Activated CD8-positive, alpha-beta T cell treated with anti-CD3 and anti-CD28 coated beads for 36 hours (primary cell): Measurements from ENCODE around the gene ETV6. TPM values are rescaled to one million over a fixed set of nuclear protein-coding genes. Genes with fewer than 3 reads are reported as not detected.

Experiments
- ATAC-seq: fragments of 200-7000 bp; cut with Tn5 transposase; one replicate; pipeline ENCODE4 v1.10.0; 2021; ENCODE audit warnings: mild to moderate bottlenecking, moderate library complexity
- CTCF ChIA-PET: fragments of 350-600 bp; sonication (Branson Sonifier 250); formaldehyde crosslinking; loops from one replicate; lab custom pipeline; 2021; ENCODE audit warnings: antibody characterized with exemption; lab: Charles Lee
- POLR2A ChIA-PET: fragments of 350-600 bp; sonication (Branson Sonifier 250); formaldehyde crosslinking; loops from one replicate; lab custom pipeline; 2021; ENCODE audit warnings: antibody characterized with exemption; lab: Charles Lee
- DNase-seq: peaks from one replicate; pipeline ENCODE4 v3.0.0-alpha.2; 2020
- H3K27ac Mint-ChIP-seq: one replicate; pipeline ENCODE4 v1.8.0; 2021; ENCODE audit warnings: mild to moderate bottlenecking, mixed read lengths
- H3K27me3 Mint-ChIP-seq: one replicate; pipeline ENCODE4 v1.8.0; 2021; ENCODE audit warnings: mixed read lengths
- H3K36me3 Mint-ChIP-seq: one replicate; pipeline ENCODE4 v1.8.0; 2021; ENCODE audit warnings: low read depth, mixed read lengths
- H3K4me1 Mint-ChIP-seq: one replicate; pipeline ENCODE4 v1.8.0; 2021; ENCODE audit warnings: low read depth, mixed read lengths
- H3K4me3 Mint-ChIP-seq: one replicate; pipeline ENCODE4 v1.8.0; 2021; ENCODE audit warnings: mild to moderate bottlenecking, moderate library complexity, mixed read lengths
- H3K9me3 Mint-ChIP-seq: one replicate; pipeline ENCODE4 v1.8.0; 2021; ENCODE audit warnings: mixed read lengths
- CTCF ChIP-seq: fragments of 200-600 bp; IDR thresholded peaks from one replicate; pipeline ENCODE4 v1.8.0; 2022; ENCODE audit warnings: antibody characterized with exemption, mild to moderate bottlenecking
- intact Hi-C: fragments of 100-400 bp; cut with micrococcal nuclease; formaldehyde crosslinking; loops from one replicate; pipeline ENCODE4 v1.10.0; 2022
- total RNA-seq, 2 experiments: library from RNA; stranded (reverse); gene quantifications; one replicate each; pipeline ENCODE4 v1.2.3, GENCODE V29; 2021

ETV6 gene
- total RNA-seq, 2 experiments from 2014 or later = 20.5 to 22.7 TPM

GRCh38 chr12:11929714-11930113 lies 280.2 kb downstream of the ETV6 start:
- H3K9me3 Mint-ChIP-seq = no peaks in the 10 kb centered on the region
- CTCF ChIA-PET = interaction anchor here (1.2 kb wide), 1 partner anchor 103 kb away, joined by 3 read pairs; no protein-coding TSS in a partner anchor
- DNase-seq (no peak), ATAC-seq (no peak)
- H3K27ac Mint-ChIP-seq = no peak overlapping the region
- no peaks in the 10 kb centered on the region for H3K27me3 Mint-ChIP-seq
- no peak for TF ChIP-seq CTCF
- no peaks in the 10 kb centered on the region for H3K36me3 Mint-ChIP-seq
- H3K4me3 Mint-ChIP-seq = no peak overlapping the region
- POLR2A ChIA-PET = no interaction called here
- no peaks in the 10 kb centered on the region for H3K4me1 Mint-ChIP-seq
- intact Hi-C loops = no loop called here

- TF ChIP-seq CTCF = no peak
- no peaks in the 10 kb centered on the region for H3K9me3 Mint-ChIP-seq
- ATAC-seq (no peak), DNase-seq (no peak)
- ChIA-PET POLR2A (no interaction called here), CTCF (no interaction called here)
- no peaks in the 10 kb centered on the region for H3K4me1 Mint-ChIP-seq
- no peaks in the 10 kb centered on the region for H3K36me3 Mint-ChIP-seq
- intact Hi-C loops = no loop called here
- H3K27ac Mint-ChIP-seq = no peak overlapping the region
- no peak overlapping the region for H3K4me3 Mint-ChIP-seq
- no peaks in the 10 kb centered on the region for H3K27me3 Mint-ChIP-seq
These were observed 289.7 kb downstream of the ETV6 start for GRCh38 chr12:11939223-11939622.

GRCh38 chr12:11941606-11942337 lies 292.3 kb downstream of the ETV6 start:
- ChIA-PET POLR2A (no interaction called here), CTCF (interaction anchor here (1.8 kb wide), 1 partner anchor 91 kb away, joined by 5 read pairs; no protein-coding TSS in a partner anchor)
- no peaks in the 10 kb centered on the region for H3K4me1 Mint-ChIP-seq
- TF ChIP-seq CTCF = no peak
- H3K9me3 Mint-ChIP-seq = no peaks in the 10 kb centered on the region
- H3K4me3 Mint-ChIP-seq = no peak overlapping the region
- intact Hi-C loops = no loop called here
- H3K36me3 Mint-ChIP-seq = no peaks in the 10 kb centered on the region
- no peaks in the 10 kb centered on the region for H3K27me3 Mint-ChIP-seq
- H3K27ac Mint-ChIP-seq = no peak overlapping the region
- no peak for ATAC-seq
- DNase-seq = no peak

GRCh38 chr12:11943919-11944700 lies 294.6 kb downstream of the ETV6 start:
- TF ChIP-seq CTCF = no peak
- Mint-ChIP-seq H3K4me1 (peaks cover 3% of the 10 kb centered on the region), H3K36me3 (no peaks in the 10 kb centered on the region), H3K4me3 (no peak overlapping the region), H3K9me3 (no peaks in the 10 kb centered on the region), H3K27me3 (peaks cover 4% of the 10 kb centered on the region), H3K27ac (no peak overlapping the region)
- intact Hi-C loops = no loop called here
- ATAC-seq (no peak), DNase-seq (no peak)
- POLR2A ChIA-PET = no interaction called here
- CTCF ChIA-PET = interaction anchor here (0.5 kb wide), 1 partner anchor 679 kb away, joined by 4 read pairs; no protein-coding TSS in a partner anchor
